ENCODE results near the gene FGGY.

GRCh38 chr1:59516881-59517280, 220.0 kb downstream of the FGGY start:
- TF ChIP-seq CTCF (conservative IDR thresholded peaks at IDR 0.05) = no peak
- TF ChIP-seq EZH2 (IDR thresholded peaks at IDR 0.05; ENCODE audit: low read depth) = no peak
